ENCODE data around the gene FBXW9.
"Not testable (repeated sequence)": the region's sequence is repeated elsewhere in the genome, so short reads cannot be mapped to it uniquely, and the experiment has no call there.

The FBXW9 gene

DNA sequence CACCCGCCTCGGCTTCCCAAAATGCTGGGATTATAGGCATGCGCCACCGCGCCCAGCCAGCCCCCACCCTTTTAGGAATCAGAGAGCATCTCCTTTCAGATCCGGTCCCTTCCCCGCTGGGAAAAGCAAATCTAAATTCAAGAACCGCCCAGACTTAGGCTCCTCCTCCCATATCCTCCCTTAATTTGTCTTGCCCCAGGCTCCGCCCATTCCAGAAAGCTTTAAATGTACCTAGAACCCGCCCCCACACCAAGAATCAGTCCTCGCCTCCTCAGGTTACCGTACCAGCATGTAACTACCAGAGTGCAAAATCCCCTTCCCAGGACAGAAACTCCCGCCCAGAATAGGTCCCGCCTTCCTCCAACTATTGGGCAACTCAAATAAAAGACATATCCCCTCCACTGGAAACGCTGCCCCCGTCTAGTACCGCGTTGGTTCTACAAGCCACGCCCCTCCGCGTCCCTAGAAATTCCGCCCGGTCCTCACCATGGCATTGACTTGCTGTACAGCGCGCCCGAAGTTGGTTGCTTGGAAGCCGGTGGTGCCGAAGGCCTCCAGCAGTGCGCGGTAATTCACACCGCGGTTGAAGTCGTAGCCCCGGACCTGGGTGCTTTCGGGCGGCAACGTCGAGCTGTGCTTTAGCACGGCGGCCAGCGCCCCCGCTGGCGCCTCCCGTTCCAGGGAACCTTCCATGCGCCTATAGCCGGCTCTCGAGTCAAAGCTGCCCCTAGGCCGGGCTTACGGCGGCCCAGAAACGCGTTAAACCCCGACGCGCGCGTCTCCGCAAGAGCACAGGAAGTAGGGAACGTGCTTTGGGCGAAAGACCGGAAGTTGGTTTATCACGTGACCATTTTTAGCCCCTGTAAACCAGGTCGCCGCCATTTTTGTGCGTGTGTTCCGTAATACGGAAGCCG, 15.1 kb downstream of the FBXW9 start, which contains the start of gene DHPS:
DHPS (minus strand) TSS at position 807 of the 914 bp plus-strand sequence; CDS start at position 693, 114 bp downstream.
- peaks cover 11% of the 10 kb centered on the region for H3K4me1 Mint-ChIP-seq
- H3K27ac Mint-ChIP-seq: peak within 1 kb of the TSS; percentile 86
- peaks cover 17% of the 10 kb centered on the region for H3K36me3 Mint-ChIP-seq
- peak; percentile 79 for ATAC-seq (ENCODE audit: low read depth)
- H3K4me3 Mint-ChIP-seq: peak within 1 kb of the TSS; percentile 86
- no peaks in the 10 kb centered on the region for H3K27me3 Mint-ChIP-seq
- peak; percentile 73 to 87 for DNase-seq (ENCODE audit: low spot score in 2 of 2)
- H3K9me3 Mint-ChIP-seq: no peaks in the 10 kb centered on the region

DNA sequence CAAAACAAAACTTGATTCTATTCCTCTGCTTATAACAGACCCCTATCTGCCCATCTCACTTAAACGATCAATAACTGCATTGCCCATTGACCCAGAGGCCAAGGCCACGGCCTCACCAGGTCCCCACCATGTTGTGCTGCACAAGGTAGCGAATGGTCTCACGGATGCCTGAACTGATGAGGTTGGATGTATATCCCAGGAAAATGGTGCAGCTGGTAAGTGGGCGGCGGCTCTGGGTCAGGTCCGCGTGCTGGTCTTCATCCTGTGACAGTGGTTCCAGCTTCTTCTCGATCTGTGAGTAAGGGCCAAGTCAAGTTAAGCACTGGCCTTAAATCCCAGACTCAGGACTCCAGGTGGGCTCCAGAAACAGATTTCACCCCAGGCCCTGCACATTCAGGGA, 16.4 kb downstream of the FBXW9 start:
- Mint-ChIP-seq H3K36me3 (peaks cover 18% of the 10 kb centered on the region), H3K4me3 (peak overlapping the region; percentile 17), H3K9me3 (no peaks in the 10 kb centered on the region), H3K27me3 (no peaks in the 10 kb centered on the region), H3K4me1 (peaks cover 13% of the 10 kb centered on the region), H3K27ac (no peak overlapping the region)
- DNase-seq (ENCODE audit: low spot score in 2 of 2) (no peak), ATAC-seq (ENCODE audit: low read depth) (no peak)

DNA sequence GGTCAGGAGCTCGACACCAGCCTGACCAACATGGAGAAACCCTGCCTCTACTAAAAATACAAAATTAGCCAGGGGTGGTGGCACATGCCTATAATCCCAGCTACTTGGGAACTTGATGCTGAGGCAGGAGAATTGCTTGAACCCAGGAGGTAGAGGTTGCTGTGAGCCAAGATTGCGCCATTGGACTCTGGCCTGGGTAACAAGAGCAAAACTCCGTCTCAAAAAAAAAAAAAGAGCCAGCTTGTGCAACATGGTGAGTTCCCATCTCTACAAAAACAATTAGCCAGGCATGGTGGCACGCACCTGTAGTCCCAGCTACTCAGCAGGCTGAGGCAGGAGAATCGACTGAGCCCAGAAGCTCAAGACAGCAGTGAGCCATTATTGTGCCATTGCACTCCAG, 18.4 kb downstream of the FBXW9 start:
- not testable (repeated sequence) for H3K9me3 Mint-ChIP-seq; H3K27me3 Mint-ChIP-seq; DNase-seq (ENCODE audit: low spot score in 2 of 2); ATAC-seq (ENCODE audit: low read depth); H3K27ac Mint-ChIP-seq; H3K4me3 Mint-ChIP-seq
- Mint-ChIP-seq H3K36me3 (peaks cover 26% of the 10 kb centered on the region), H3K4me1 (peaks cover 16% of the 10 kb centered on the region)

DNA sequence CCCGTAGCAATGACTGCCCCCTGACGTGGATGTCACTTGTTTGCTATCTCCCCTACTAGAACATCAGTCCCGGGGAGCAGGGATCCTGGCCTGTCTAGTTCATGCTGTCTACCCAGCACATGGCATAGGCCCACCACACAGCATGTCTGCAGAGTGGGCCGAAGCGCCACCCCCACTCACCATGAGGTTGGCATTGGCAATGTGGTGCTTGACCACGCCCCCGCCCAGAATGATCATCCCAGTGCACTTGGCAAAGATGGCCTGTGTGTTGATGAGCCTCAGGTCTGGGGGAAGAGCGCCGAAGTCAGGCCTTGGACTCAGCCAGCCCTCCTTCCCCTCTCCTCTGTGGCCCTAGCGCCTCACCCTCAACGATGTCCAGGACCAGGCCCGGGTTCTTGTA, 19.5 kb downstream of the FBXW9 start:
- Mint-ChIP-seq H3K27me3 (no peaks in the 10 kb centered on the region), H3K36me3 (peaks cover 28% of the 10 kb centered on the region), H3K9me3 (no peaks in the 10 kb centered on the region), H3K4me1 (peaks cover 19% of the 10 kb centered on the region), H3K27ac (peak overlapping the region; percentile 74), H3K4me3 (no peak overlapping the region)
- DNase-seq (ENCODE audit: low spot score in 2 of 2): no peak
- no peak for ATAC-seq (ENCODE audit: low read depth)

DNA sequence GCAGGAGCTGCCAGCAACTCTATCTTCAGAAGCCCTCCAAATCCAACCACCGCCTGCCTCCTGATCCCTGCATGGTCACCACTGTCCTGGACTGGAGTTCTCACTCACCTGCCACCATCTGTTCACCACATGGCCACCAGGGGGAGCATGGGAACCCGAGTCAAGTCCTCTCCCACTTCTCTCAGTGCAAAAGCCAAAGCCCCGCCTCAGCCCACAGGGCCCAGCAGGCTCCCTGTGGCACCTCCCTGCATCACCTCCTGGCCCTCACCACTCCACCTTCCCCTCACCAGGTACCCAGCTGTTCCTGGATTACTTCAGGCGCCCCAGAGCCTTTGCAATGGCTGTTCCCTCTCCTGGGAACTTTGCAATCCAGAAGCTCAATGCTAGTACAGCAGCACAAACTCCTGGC, 20.0 kb downstream of the FBXW9 start:
- H3K36me3 Mint-ChIP-seq: peaks cover 28% of the 10 kb centered on the region

DNA sequence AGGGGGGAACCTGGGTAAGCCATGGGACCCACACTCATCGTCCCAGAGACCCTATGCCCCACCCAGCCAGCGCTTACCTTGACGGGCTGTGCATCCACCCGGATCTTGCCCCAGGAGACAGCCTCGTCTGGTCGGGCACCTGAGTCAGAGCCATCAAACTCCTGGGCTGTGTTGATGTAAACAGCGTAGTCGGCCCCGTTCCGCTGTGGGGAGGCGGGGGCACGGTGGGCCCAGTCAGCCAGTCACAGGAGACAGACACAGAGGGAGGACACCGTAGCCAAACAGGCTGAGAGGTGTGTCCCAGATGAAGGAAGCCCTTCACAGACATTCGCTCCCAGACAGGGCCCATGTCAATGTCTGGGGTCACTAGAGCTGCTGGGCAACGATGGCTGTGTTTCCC, 20.5 kb downstream of the FBXW9 start:
- Mint-ChIP-seq H3K4me1 (peaks cover 16% of the 10 kb centered on the region), H3K27me3 (no peaks in the 10 kb centered on the region), H3K4me3 (no peak overlapping the region), H3K36me3 (peaks cover 27% of the 10 kb centered on the region), H3K27ac (peak overlapping the region; percentile 74), H3K9me3 (no peaks in the 10 kb centered on the region)
- DNase-seq (ENCODE audit: low spot score in 2 of 2) (no peak), ATAC-seq (ENCODE audit: low read depth) (no peak)

More for the DNA sequence above, 20.0 kb downstream of the FBXW9 start:
- peak; percentile 41 for ATAC-seq (ENCODE audit: low read depth)
- Mint-ChIP-seq H3K4me3 (no peak overlapping the region), H3K9me3 (no peaks in the 10 kb centered on the region), H3K27ac (peak overlapping the region; percentile 74), H3K4me1 (peaks cover 20% of the 10 kb centered on the region), H3K27me3 (no peaks in the 10 kb centered on the region)
- peak; percentile 80 to 81 for DNase-seq (ENCODE audit: low spot score in 2 of 2)

DNA sequence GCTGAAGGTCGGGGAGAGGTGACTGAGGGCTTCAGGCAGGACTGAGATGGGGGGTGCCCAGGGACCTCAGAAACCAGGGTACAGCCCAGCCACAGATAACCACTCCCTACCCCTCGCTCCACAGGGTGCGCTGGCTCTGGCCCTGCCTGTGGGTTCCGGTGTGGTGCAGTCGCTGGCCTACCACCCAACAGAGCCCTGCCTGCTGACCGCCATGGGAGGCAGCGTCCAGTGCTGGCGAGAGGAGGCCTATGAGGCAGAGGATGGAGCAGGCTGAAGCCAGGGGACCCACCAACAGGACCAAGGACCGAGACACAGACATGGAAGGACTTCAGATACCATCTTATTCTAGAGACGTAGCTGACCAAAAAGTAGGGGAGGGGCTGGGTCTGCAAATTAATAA, 21.0 kb downstream of the FBXW9 start:
- Mint-ChIP-seq H3K27me3 (no peaks in the 10 kb centered on the region), H3K4me3 (no peak overlapping the region), H3K36me3 (peaks cover 26% of the 10 kb centered on the region), H3K9me3 (no peaks in the 10 kb centered on the region), H3K4me1 (peaks cover 15% of the 10 kb centered on the region), H3K27ac (no peak overlapping the region)
- no peak for ATAC-seq (ENCODE audit: low read depth)
- no peak for DNase-seq (ENCODE audit: low spot score in 2 of 2)

DNA sequence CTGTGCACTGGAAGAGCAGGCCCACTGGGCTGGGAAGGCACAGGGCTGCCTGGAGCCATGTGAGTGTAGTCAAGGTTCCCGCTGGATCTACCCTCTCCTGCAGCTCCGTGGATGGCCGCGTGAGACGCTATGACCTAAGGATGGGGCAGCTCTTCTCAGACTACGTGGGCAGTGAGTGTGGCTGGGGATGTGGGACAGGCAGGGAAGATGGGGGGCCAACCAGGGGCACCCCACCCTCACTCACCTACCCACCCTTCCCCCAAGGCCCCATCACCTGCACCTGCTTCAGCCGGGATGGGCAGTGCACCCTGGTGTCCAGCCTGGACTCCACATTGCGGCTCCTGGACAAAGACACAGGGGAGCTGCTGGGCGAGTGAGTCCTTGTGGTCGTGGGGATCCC, 23.7 kb downstream of the FBXW9 start:
- H3K4me3 Mint-ChIP-seq: no peak overlapping the region
- H3K27me3 Mint-ChIP-seq: no peaks in the 10 kb centered on the region
- DNase-seq (ENCODE audit: low spot score in 2 of 2) (no peak), ATAC-seq (ENCODE audit: low read depth) (no peak)
- peaks cover 18% of the 10 kb centered on the region for H3K36me3 Mint-ChIP-seq
- no peak overlapping the region for H3K27ac Mint-ChIP-seq
- H3K9me3 Mint-ChIP-seq: no peaks in the 10 kb centered on the region
- H3K4me1 Mint-ChIP-seq: peaks cover 29% of the 10 kb centered on the region

DNA sequence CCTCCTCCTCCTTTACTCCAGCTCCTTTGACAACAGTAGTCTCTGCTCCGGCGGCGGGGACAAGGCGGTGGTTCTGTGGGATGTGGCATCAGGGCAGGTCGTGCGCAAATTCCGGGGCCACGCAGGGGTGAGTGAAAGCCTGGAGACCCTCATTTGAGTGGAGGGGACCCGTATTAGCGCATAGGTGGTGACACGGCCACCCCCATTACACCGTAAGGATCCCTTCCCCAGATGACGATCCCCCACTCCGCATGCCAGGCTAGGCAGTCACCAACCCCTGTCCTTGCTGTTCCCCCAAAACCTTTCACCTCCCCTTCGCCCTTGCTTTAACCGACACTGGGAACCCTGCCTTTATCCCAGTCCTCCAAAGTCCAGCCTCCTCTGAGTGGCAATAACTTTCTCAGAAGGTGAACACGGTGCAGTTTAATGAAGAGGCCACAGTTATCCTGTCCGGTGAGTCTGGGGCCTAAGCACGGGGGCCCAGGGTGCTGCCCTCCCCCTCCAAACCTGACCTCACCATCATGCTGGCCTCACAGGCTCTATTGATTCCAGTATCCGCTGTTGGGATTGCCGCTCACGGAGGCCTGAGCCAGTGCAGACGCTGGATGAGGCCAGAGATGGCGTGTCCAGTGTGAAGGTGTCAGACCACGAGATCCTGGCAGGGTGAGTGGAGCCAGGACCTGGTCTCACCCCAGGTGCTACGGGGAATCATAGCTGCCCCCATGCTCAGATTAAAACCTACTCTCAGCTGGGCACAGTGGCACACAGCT, 26.1 kb downstream of the FBXW9 start:
- ATAC-seq (ENCODE audit: low read depth) (no peak), DNase-seq (ENCODE audit: low spot score in 2 of 2) (no peak)
- Mint-ChIP-seq H3K4me3 (peak overlapping the region; percentile 91), H3K9me3 (no peaks in the 10 kb centered on the region), H3K36me3 (peaks cover 10% of the 10 kb centered on the region), H3K27ac (peak overlapping the region; percentile 100), H3K4me1 (peaks cover 33% of the 10 kb centered on the region), H3K27me3 (no peaks in the 10 kb centered on the region)

DNA sequence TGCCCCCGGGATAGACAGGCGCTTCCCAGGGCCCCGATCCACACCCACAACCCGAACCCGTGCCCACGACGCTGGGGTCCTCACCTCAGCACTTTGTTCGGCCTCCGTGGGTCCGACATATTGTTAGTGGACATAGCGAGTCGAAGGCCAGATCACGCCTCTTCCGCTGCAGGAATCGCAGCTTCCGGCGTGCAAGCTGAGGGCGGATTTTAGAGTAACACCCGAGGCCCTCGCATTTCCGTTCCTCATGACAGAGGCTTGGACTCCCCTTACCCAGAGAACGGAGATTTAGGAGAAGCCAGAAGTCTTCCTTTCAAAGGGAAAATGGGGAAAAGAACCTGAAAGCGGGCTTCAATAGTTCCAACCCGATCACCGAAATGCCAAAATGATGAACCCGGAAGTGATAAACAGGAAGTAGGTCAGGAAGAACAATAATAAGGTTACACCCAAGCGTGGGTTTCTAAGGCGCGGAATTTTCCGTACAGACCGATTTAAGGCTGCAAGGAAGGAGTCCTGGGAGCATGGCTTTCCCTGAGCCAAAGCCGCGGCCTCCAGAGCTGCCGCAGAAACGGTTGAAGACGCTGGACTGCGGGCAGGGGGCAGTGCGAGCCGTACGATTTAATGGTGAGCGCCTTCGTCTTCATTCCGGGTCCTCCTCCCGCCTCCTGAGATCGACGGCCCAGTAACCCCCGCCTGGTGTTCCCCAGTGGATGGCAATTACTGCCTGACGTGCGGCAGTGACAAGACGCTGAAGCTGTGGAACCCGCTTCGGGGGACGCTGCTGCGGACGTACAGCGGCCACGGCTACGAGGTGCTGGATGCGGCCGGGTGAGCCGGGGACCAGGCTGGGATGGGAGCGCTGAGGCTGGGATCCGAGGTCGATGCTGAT, 26.9 kb downstream of the FBXW9 start:
- H3K36me3 Mint-ChIP-seq: peaks cover 9% of the 10 kb centered on the region
- no peaks in the 10 kb centered on the region for H3K27me3 Mint-ChIP-seq
- ATAC-seq (ENCODE audit: low read depth) (peak; percentile 10), DNase-seq (ENCODE audit: low spot score in 2 of 2) (peak; percentile 78 to 82)
- H3K4me3 Mint-ChIP-seq: peak overlapping the region; percentile 91
- no peaks in the 10 kb centered on the region for H3K9me3 Mint-ChIP-seq
- peaks cover 40% of the 10 kb centered on the region for H3K4me1 Mint-ChIP-seq
- peak overlapping the region; percentile 100 for H3K27ac Mint-ChIP-seq

DNA sequence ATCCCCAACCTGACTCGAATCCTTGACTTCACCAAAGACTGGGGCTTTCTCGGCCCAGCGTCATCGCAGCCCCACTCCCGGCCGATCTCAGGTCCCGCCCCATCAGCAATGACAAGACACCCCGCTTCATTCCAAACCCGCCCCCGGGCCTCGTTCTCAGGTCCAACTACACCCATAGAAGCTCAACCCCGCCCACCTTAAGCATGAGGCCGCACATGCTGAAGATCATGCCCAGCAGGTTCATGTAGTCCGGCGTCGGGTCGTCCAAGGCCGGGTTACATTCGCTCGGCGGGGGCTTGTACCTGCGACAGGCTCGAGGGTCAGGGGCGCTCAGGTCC, 27.5 kb downstream of the FBXW9 start:
- Mint-ChIP-seq H3K4me3 (peak overlapping the region; percentile 91), H3K27ac (peak overlapping the region; percentile 100), H3K9me3 (no peaks in the 10 kb centered on the region), H3K4me1 (peaks cover 41% of the 10 kb centered on the region), H3K27me3 (no peaks in the 10 kb centered on the region), H3K36me3 (peaks cover 4% of the 10 kb centered on the region)
- DNase-seq (ENCODE audit: low spot score in 2 of 2) (peak; percentile 43 to 53), ATAC-seq (ENCODE audit: low read depth) (peak; percentile 21)

DNA sequence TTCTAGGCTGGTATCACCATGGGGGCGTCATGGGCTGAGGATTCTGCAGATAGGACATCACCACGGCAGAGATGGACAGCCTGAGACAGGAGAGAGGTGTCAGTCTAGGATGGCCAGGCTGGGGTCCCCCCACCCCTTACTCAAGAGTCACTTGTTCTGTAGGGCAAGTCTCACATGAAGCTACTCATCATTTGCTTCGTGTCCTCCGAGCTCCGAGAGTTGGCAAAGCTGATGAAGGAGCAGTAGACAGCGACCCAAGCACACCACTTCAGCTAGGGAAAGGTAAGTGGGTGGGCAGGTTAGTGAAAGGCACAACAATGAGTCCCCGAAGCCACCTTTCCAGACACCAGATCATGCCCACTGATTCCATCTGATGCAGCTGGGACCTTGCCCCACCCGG, 28.1 kb downstream of the FBXW9 start:
- ATAC-seq (ENCODE audit: low read depth): no peak
- Mint-ChIP-seq H3K36me3 (peaks cover 2% of the 10 kb centered on the region), H3K27me3 (no peaks in the 10 kb centered on the region), H3K27ac (peak overlapping the region; percentile 100), H3K9me3 (no peaks in the 10 kb centered on the region), H3K4me3 (peak overlapping the region; percentile 91), H3K4me1 (peaks cover 41% of the 10 kb centered on the region)
- DNase-seq (ENCODE audit: low spot score in 2 of 2): no peak

DNA sequence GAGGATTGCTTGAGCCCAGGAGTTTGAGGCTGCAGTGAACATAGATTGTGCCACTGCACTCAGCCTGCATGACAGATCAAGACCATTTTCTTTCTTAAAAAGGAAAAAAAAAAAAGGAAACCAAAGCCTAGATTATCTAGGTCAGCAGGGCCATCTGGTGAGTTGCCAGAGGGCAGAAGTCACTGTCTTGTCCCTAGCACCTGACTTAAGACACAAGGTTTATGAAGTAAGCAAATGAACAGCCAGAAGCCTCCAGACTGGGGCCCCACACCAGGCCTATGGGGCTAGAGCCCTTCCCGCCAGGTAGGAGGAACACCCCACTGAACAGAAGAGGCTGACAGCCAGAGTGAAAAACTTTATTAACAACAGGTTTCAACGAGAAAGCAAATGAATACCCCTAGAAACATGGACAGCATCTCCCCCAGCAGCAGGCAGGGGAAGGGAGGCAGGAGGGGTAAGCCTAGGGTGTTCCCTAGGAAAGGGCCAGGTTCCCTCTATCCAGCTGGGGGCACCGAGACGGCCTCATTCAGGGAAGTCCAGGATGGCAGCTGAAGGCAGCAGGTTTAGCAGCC, 28.6 kb downstream of the FBXW9 start:
- Mint-ChIP-seq H3K27ac (peak overlapping the region; percentile 24), H3K27me3 (no peaks in the 10 kb centered on the region), H3K4me1 (peaks cover 41% of the 10 kb centered on the region), H3K4me3 (peak overlapping the region; percentile 91), H3K36me3 (peaks cover 2% of the 10 kb centered on the region), H3K9me3 (no peaks in the 10 kb centered on the region)
- ATAC-seq (ENCODE audit: low read depth) (no peak), DNase-seq (ENCODE audit: low spot score in 2 of 2) (no peak)

Measured in memory B cell (primary cell).